H1 (cell line): ENCODE data around the gene CAB39L. TPM values are rescaled to one million over a fixed set of nuclear protein-coding genes. Genes with fewer than 3 reads are reported as not detected.
A peak's percentile ranks its signal among the peaks of the same experiment; 100 is the strongest.

ENCODE experiments used
- CTCF ChIA-PET: fragments of 300-600 bp; sonication (Branson Sonifier 250); formaldehyde crosslinking; loops from one replicate; lab custom pipeline; 2021; ENCODE audit not compliant: partially characterized antibody; lab: Charles Lee
- POLR2A ChIA-PET: fragments of 300-600 bp; sonication (Branson Sonifier 250); formaldehyde crosslinking; loops from one replicate; lab custom pipeline; 2021; ENCODE audit warnings: inconsistent platforms; ENCODE audit not compliant: partially characterized antibody; lab: Charles Lee
- DNase-seq, 2 experiments: peaks; one replicate each; pipeline versions ENCODE4 v3.0.0 to v3.0.0-alpha.2; 2010 to 2022; ENCODE audit warnings: low spot score in 2 of 2, low read depth in 1 of 2, mixed read lengths in 1 of 2
- FAIRE-seq: peaks from 2 replicates; lab custom pipeline; 2011; peaks lifted over from hg19 to GRCh38; lab: Jason Lieb, UNC
- H2AFZ ChIP-seq: 2 replicates; pipeline ENCODE4 v1.8.1; 2012; ENCODE audit warnings: low read length, inconsistent platforms
- H2AK5ac ChIP-seq: 2 replicates; pipeline ENCODE4 v1.6.1; 2013; ENCODE audit warnings: low read depth, low read length
- H2BK120ac ChIP-seq: replicated peaks from 2 replicates; pipeline ENCODE3; 2013; ENCODE audit warnings: low read depth, low read length, inconsistent platforms
- H2BK12ac ChIP-seq: 2 replicates; pipeline ENCODE4 v1.6.1; 2013; ENCODE audit warnings: low read depth, low read length
- H2BK15ac ChIP-seq: 2 replicates; pipeline ENCODE4 v1.6.1; 2013; ENCODE audit warnings: low read length
- H2BK20ac ChIP-seq: 2 replicates; pipeline ENCODE4 v1.6.1; 2013; ENCODE audit warnings: low read length
- H2BK5ac ChIP-seq: 2 replicates; pipeline ENCODE4 v1.6.1; 2013; ENCODE audit warnings: low read depth, low read length
- H3K14ac ChIP-seq: 2 replicates; pipeline ENCODE4 v1.6.1; 2013; ENCODE audit warnings: inconsistent platforms; ENCODE audit not compliant: insufficient read length
- H3K18ac ChIP-seq: 2 replicates; pipeline ENCODE4 v1.6.1; 2013; ENCODE audit warnings: low read length; ENCODE audit errors: extremely low read depth
- H3K23ac ChIP-seq: 2 replicates; pipeline ENCODE4 v1.6.1; 2013; ENCODE audit warnings: inconsistent platforms; ENCODE audit not compliant: insufficient read length
- H3K23me2 ChIP-seq: 2 replicates; pipeline ENCODE4 v1.6.1; 2013; ENCODE audit warnings: low read depth, low read length
- H3K27ac ChIP-seq: 2 replicates; pipeline ENCODE4 v1.6.1; 2011; ENCODE audit warnings: low read depth, low read length, inconsistent platforms
- H3K27me3 ChIP-seq, 4 experiments: replicated peaks in 1 of 4; 1 replicate in 1 of 4; 2 replicates in 3 of 4; pipeline versions ENCODE4 v1.6.1 to v1.8.1; 2011 to 2013; ENCODE audit warnings: low read length in 3 of 4, mild to moderate bottlenecking in 3 of 4, inconsistent platforms in 2 of 4, mixed read lengths in 2 of 4, moderate library complexity in 1 of 4; ENCODE audit not compliant: control insufficient read depth in 3 of 4, insufficient read depth in 3 of 4; ENCODE audit errors: extremely low read depth in 1 of 4
- H3K36me3 ChIP-seq, 4 experiments: 2 replicates each; pipeline versions ENCODE4 v1.6.1 to v1.8.1; 2011 to 2013; ENCODE audit warnings: mild to moderate bottlenecking in 4 of 4, low read length in 3 of 4, moderate library complexity in 2 of 4, control low read depth in 1 of 4, inconsistent platforms in 1 of 4; ENCODE audit not compliant: insufficient read depth in 4 of 4, control insufficient read depth in 2 of 4
- H3K4ac ChIP-seq: replicated peaks from 2 replicates; pipeline ENCODE3; 2013; ENCODE audit warnings: low read length, low read depth, mixed read lengths, inconsistent platforms; ENCODE audit not compliant: insufficient read length
- H3K4me1 ChIP-seq, 4 experiments: replicated peaks in 1 of 4; 1 replicate in 1 of 4; 2 replicates in 3 of 4; pipeline versions ENCODE4 v1.6.1 to v1.8.1; 2011 to 2013; ENCODE audit warnings: low read length in 3 of 4, inconsistent platforms in 2 of 4, mixed read lengths in 1 of 4; ENCODE audit not compliant: insufficient read depth in 4 of 4, control insufficient read depth in 3 of 4
- H3K4me2 ChIP-seq, 2 experiments: 2 replicates each; pipeline versions ENCODE4 v1.6.1 to v1.8.1; 2011 to 2013; ENCODE audit warnings: low read depth in 2 of 2, low read length in 2 of 2, control low read depth in 1 of 2, inconsistent platforms in 1 of 2, mild to moderate bottlenecking in 1 of 2; ENCODE audit not compliant: insufficient read depth in 1 of 2
- H3K4me3 ChIP-seq, 4 experiments: fragments of 200-600, 300-600 bp in 1 of 4; sonication (generic), shearing (Covaris generic), sonication (Bioruptor Twin) in 1 of 4; 2 replicates each; pipeline versions ENCODE4 v1.5.1 to v1.8.1; 2011 to 2016; ENCODE audit warnings: low read length in 4 of 4, low read depth in 3 of 4, control low read depth in 2 of 4, inconsistent platforms in 2 of 4, mild to moderate bottlenecking in 2 of 4, mixed read lengths in 1 of 4, moderate library complexity in 1 of 4; ENCODE audit not compliant: insufficient read depth in 2 of 4; ENCODE audit errors: extremely low read depth in 1 of 4
- H3K56ac ChIP-seq: replicated peaks from 2 replicates; pipeline ENCODE3; 2013; ENCODE audit warnings: low read depth, mild to moderate bottlenecking, mixed read lengths, low read length, inconsistent platforms; ENCODE audit not compliant: insufficient read length
- H3K79me1 ChIP-seq: 2 replicates; pipeline ENCODE4 v1.6.1; 2013; ENCODE audit warnings: low read depth, low read length, control low read depth
- H3K79me2 ChIP-seq, 2 experiments: 2 replicates each; pipeline versions ENCODE4 v1.6.1 to v1.8.1; 2012 to 2013; ENCODE audit warnings: low read length in 2 of 2, mild to moderate bottlenecking in 2 of 2, inconsistent platforms in 1 of 2; ENCODE audit not compliant: insufficient read depth in 2 of 2, control insufficient read depth in 1 of 2
- H3K9ac ChIP-seq, 4 experiments: replicated peaks in 1 of 4; 1 replicate in 1 of 4; 2 replicates in 3 of 4; pipeline versions ENCODE4 v1.6.1 to v1.8.1; 2011 to 2013; ENCODE audit warnings: low read depth in 3 of 4, low read length in 3 of 4, control low read depth in 2 of 4, mild to moderate bottlenecking in 2 of 4, moderate library complexity in 2 of 4, inconsistent platforms in 1 of 4; ENCODE audit errors: extremely low read depth in 1 of 4
- H3K9me3 ChIP-seq, 2 experiments: 2 replicates each; pipeline versions ENCODE4 v1.6.1 to v1.8.1; 2012 to 2013; ENCODE audit warnings: mild to moderate bottlenecking in 2 of 2, moderate library complexity in 2 of 2, control low read depth in 1 of 2, inconsistent platforms in 1 of 2, low read depth in 1 of 2, low read length in 1 of 2, mixed read lengths in 1 of 2; ENCODE audit not compliant: insufficient read depth in 2 of 2
- H4K20me1 ChIP-seq, 2 experiments: replicated peaks in 1 of 2; 2 replicates each; pipeline versions ENCODE3 to v1.8.1; 2011 to 2013; ENCODE audit warnings: inconsistent platforms in 2 of 2, low read length in 2 of 2, mild to moderate bottlenecking in 1 of 2; ENCODE audit not compliant: insufficient read depth in 2 of 2, control insufficient read depth in 1 of 2
- H4K5ac ChIP-seq: 2 replicates; pipeline ENCODE4 v1.6.1; 2013; ENCODE audit warnings: low read length, low read depth, mixed read lengths, inconsistent platforms; ENCODE audit not compliant: insufficient read length
- H4K8ac ChIP-seq: 2 replicates; pipeline ENCODE4 v1.8.0; 2013; ENCODE audit warnings: mild to moderate bottlenecking, moderate library complexity, low read length, inconsistent platforms; ENCODE audit not compliant: insufficient read depth; ENCODE audit errors: extremely low read depth
- H4K91ac ChIP-seq: replicated peaks from 2 replicates; pipeline ENCODE3; 2013; ENCODE audit warnings: low read length, mixed read lengths, inconsistent platforms; ENCODE audit not compliant: insufficient read length
- ZNF274 ChIP-seq: IDR thresholded peaks from 2 replicates; pipeline ENCODE4 v1.7.0; 2012; ENCODE audit warnings: low read length, borderline replicate concordance; ENCODE audit errors: extremely low read depth
- WGBS, 2 experiments: shearing (Covaris generic) in 1 of 2; methylation state at CpG; one replicate each; pipeline versions ENCODE4 v1.1.6 to v1.1.7; 2013 to 2015; ENCODE audit warnings: low lambda C conversion rate in 2 of 2, mixed read lengths in 2 of 2, inconsistent platforms in 1 of 2, low coverage in 1 of 2, missing lambda C conversion rate in 1 of 2; ENCODE audit not compliant: insufficient replicate concordance in 2 of 2, insufficient coverage in 1 of 2, insufficient read length in 1 of 2; ENCODE audit errors: extremely low coverage in 1 of 2, missing lambda C conversion rate in 1 of 2; 5-methylcytosine and 5-hydroxymethylcytosine counted together
- polyA plus RNA-seq, 7 experiments: library from polyadenylated mRNA; depleted of rRNA in 3 of 7; stranded (reverse) in 5 of 7; unstranded in 2 of 7; fragments of >200 nt in 5 of 7; fragments of 200-250 nt in 2 of 7; gene quantifications; 1 replicate in 5 of 7; 2 replicates in 1 of 7; 4 replicates in 1 of 7; pipeline versions ENCODE4 v1.2.1 to v1.2.3, GENCODE V29; 2011 to 2013; ENCODE audit warnings: missing spikeins in 2 of 7, mixed read lengths in 2 of 7
- total RNA-seq: library from RNA; stranded (reverse); fragmentation: NEBNext Ultra II Directional; extraction: Animal tissue kit (Norgen Biotek cat#: 25700); gene quantifications from 2 replicates; pipeline ENCODE4 v1.2.1, GENCODE V29; 2021

CAB39L gene
- total and polyA plus RNA-seq, 2 of the 8 experiments (the other 6 are each of a cell fraction or from before 2014, with no cell fraction given), result 2.5 to 4.8 TPM

DNA sequence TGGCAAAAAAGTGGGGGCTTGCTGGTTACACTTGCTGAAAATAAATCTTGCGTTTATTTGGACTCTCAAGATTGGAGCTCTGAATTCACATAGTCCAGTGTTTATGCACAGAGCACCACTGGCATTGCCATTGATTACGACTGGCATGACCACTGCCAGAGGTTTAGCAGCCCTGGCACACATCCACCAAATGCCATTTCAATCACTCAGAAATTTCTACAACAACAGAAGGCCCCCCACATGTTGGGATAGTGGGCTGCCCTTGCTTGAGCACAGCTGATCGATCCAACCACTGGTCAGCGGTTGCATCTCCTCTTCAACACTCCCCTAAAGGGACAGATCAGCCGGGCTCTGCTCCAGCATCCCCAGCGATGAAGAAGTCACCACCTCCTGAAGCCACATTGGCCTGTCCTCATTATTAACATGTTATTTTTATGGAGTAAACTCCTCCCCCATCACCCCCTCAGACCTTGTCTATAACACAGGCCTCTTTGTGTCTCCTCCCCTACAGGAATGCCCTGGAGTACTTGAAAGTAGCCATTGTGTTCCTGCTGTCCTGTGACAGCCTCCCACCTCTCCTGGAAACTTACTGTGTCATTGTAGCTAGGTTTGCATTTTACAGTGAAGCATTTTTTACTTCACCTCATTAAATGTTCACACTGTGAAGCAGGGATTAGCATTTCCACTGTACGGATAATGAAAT, 144.8 kb downstream of the CAB39L start:
- peak in 1 of 2 experiments; percentile 42 for DNase-seq
- POLR2A ChIA-PET, result no interaction called here
- no peak overlapping the region for H3K27ac ChIP-seq

More for the DNA sequence above, 144.8 kb downstream of the CAB39L start:
- no peak overlapping the region for H4K91ac ChIP-seq
- H3K36me3 ChIP-seq, result no peaks in the 10 kb centered on the region
- no peak overlapping the region for H2BK12ac ChIP-seq
- H3K79me1 ChIP-seq, result no peaks in the 10 kb centered on the region
- H4K20me1 ChIP-seq, result no peaks in the 10 kb centered on the region
- no peak overlapping the region for H2BK120ac ChIP-seq
- CTCF ChIA-PET, result interaction anchor here (0.8 to 3.3 kb wide), 7 partner anchors 10 to 308 kb away, joined by 3 to 20 read pairs (median 3); no protein-coding TSS in a partner anchor
- no peak for FAIRE-seq
- H2AFZ ChIP-seq, result no peak overlapping the region
- no peak overlapping the region for H4K5ac ChIP-seq
- H3K4me3 ChIP-seq, result no peak overlapping the region
- no peak overlapping the region for H3K18ac ChIP-seq
- no peak overlapping the region for H4K8ac ChIP-seq
- peaks cover 2% of the 10 kb centered on the region; the same call in 1 of the 2 replicates for H3K23me2 ChIP-seq
- H3K9me3 ChIP-seq, result no peaks in the 10 kb centered on the region
- H2BK15ac ChIP-seq, result no peak overlapping the region
- no peaks in the 10 kb centered on the region for H3K79me2 ChIP-seq
- TF ChIP-seq ZNF274, result no peak
- WGBS, 2 experiments, result 89% methylated on average over 7 of the region's 7 CpGs; no CpG with 5 or more reads in 1 of the 2 experiments
- H3K4me1 ChIP-seq, result no peaks in the 10 kb centered on the region; a peak in 1 of 7 replicates
- no peak overlapping the region for H3K4me2 ChIP-seq
- H2AK5ac ChIP-seq, result no peak overlapping the region
- H3K56ac ChIP-seq, result no peak overlapping the region
- H2BK20ac ChIP-seq, result no peak overlapping the region
- H3K23ac ChIP-seq, result no peak overlapping the region
- no peak overlapping the region for H2BK5ac ChIP-seq
- no peak overlapping the region for H3K4ac ChIP-seq
- no peak overlapping the region for H3K14ac ChIP-seq
- H3K9ac ChIP-seq, result no peak overlapping the region
- peaks cover 0 to 2% (median 0%) of the 10 kb centered on the region in 4 experiments; a peak in 1 of 7 replicates for H3K27me3 ChIP-seq
